Stomach (tissue), 4 donors: Measurements from ENCODE around the gene SMIM24.

ENCODE experiments used
- CTCF ChIP-seq, 7 experiments: fragments of 450-650 bp in 4 of 7; fragments of 200-600 bp in 3 of 7; sonication (generic) in 3 of 7; IDR thresholded peaks; one replicate each; pipeline ENCODE4 v1.5.1; 2016 to 2019; ENCODE audit warnings: antibody characterized with exemption in 7 of 7, control low read depth in 2 of 7, mild to moderate bottlenecking in 1 of 7
- POLR2A ChIP-seq, 4 donors: fragments of 450-650 bp; IDR thresholded peaks; one replicate each; pipeline ENCODE4 v1.6.1; 2016; ENCODE audit warnings: antibody characterized with exemption in 4 of 4, control low read depth in 2 of 4, mild to moderate bottlenecking in 1 of 4, moderate library complexity in 1 of 4
- POLR2AphosphoS5 ChIP-seq, 3 donors: sonication (generic); formaldehyde crosslinking; IDR thresholded peaks; one replicate each; pipeline ENCODE4 v1.6.1; 2016; ENCODE audit warnings: antibody characterized with exemption in 3 of 3

GRCh38 chr19:3515891-3516422 is 35.6 kb upstream of the SMIM24 start:
- TF ChIP-seq CTCF (IDR thresholded peaks at IDR 0.05): no peak
- TF ChIP-seq POLR2AphosphoS5 (IDR thresholded peaks at IDR 0.05): no peak
- no peak for TF ChIP-seq POLR2A (IDR thresholded peaks at IDR 0.05)
